ENCODE results near the gene TESK2. TPM values are rescaled to one million over a fixed set of nuclear protein-coding genes. Genes with fewer than 3 reads are reported as not detected.

The TESK2 gene
- total RNA-seq, 1 donor from 2014 or later: 8.2 TPM

GRCh38 chr1:45306319-45306718 lies 184.6 kb downstream of the TESK2 start:
- no peaks in the 10 kb centered on the region for H3K9me3 ChIP-seq
- H3K27me3 ChIP-seq (ENCODE audit: low read depth): no peaks in the 10 kb centered on the region
- no peak overlapping the region for H3K4me3 ChIP-seq
- H3K27ac ChIP-seq: no peak overlapping the region
- intact Hi-C loops (cut with DNase I): no loop called here
- H3K36me3 ChIP-seq: no peaks in the 10 kb centered on the region
- ATAC-seq (no peak), DNase-seq (no peak)
- TF ChIP-seq, protein P1, sequence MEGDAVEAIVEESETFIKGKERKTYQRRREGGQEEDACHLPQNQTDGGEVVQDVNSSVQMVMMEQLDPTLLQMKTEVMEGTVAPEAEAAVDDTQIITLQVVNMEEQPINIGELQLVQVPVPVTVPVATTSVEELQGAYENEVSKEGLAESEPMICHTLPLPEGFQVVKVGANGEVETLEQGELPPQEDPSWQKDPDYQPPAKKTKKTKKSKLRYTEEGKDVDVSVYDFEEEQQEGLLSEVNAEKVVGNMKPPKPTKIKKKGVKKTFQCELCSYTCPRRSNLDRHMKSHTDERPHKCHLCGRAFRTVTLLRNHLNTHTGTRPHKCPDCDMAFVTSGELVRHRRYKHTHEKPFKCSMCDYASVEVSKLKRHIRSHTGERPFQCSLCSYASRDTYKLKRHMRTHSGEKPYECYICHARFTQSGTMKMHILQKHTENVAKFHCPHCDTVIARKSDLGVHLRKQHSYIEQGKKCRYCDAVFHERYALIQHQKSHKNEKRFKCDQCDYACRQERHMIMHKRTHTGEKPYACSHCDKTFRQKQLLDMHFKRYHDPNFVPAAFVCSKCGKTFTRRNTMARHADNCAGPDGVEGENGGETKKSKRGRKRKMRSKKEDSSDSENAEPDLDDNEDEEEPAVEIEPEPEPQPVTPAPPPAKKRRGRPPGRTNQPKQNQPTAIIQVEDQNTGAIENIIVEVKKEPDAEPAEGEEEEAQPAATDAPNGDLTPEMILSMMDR (IDR thresholded peaks at IDR 0.05): no peak
- peaks cover 16% of the 10 kb centered on the region for H3K4me1 ChIP-seq

DNA sequence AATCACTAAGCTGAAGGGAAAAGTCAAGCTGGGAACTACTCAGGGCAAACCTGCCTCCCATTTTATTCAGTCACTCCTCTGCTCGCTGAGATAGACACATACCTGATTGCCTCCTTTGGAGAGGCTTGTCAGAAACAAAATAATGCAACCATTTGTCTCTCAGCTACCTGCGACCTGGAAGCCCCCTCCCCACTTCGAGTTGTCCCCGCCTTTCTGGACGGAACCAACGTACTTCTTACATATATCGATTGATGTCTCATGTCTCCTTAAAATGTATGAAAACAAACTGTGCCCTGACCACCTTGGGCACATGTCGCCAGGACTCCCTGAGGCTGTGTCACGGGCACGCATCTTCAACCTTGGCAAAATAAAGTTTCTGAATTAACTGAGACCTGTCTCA lies 185.7 kb downstream of the TESK2 start:
- DNase-seq (no peak), ATAC-seq (no peak)
- TF ChIP-seq, protein P1 (IDR thresholded peaks at IDR 0.05): no peak
- Histone ChIP-seq H3K36me3 (no peaks in the 10 kb centered on the region), H3K4me3 (no peak overlapping the region), H3K9me3 (no peaks in the 10 kb centered on the region), H3K27me3 (ENCODE audit: low read depth) (no peaks in the 10 kb centered on the region), H3K27ac (no peak overlapping the region), H3K4me1 (peaks cover 16% of the 10 kb centered on the region)
- intact Hi-C loops (cut with DNase I): no loop called here

- no peak for ATAC-seq
- intact Hi-C loops (cut with DNase I): no loop called here
- peaks cover 16% of the 10 kb centered on the region for H3K4me1 ChIP-seq
- peak overlapping the region; percentile 95 for H3K27ac ChIP-seq
- H3K36me3 ChIP-seq: no peaks in the 10 kb centered on the region
- DNase-seq: no peak
- H3K9me3 ChIP-seq: no peaks in the 10 kb centered on the region
- no peaks in the 10 kb centered on the region for H3K27me3 ChIP-seq (ENCODE audit: low read depth)
- peak overlapping the region; percentile 83 for H3K4me3 ChIP-seq
- TF ChIP-seq, protein P1 (IDR thresholded peaks at IDR 0.05): no peak
Observed at GRCh38 chr1:45304311-45305081, 186.5 kb downstream of the TESK2 start.

GRCh38 chr1:45303520-45304310 lies 187.2 kb downstream of the TESK2 start:
- no peaks in the 10 kb centered on the region for H3K36me3 ChIP-seq
- H3K27me3 ChIP-seq (ENCODE audit: low read depth): no peaks in the 10 kb centered on the region
- peak; percentile 97 for ATAC-seq
- peak overlapping the region; percentile 83 for H3K4me3 ChIP-seq
- peak; percentile 99 for DNase-seq
- H3K9me3 ChIP-seq: no peaks in the 10 kb centered on the region
- TF ChIP-seq, protein P1 (IDR thresholded peaks at IDR 0.05): peak; percentile 73
- peaks cover 16% of the 10 kb centered on the region for H3K4me1 ChIP-seq
- intact Hi-C loops (cut with DNase I): no loop called here
- peak overlapping the region; percentile 95 for H3K27ac ChIP-seq

GRCh38 chr1:45302505-45303150 lies 188.3 kb downstream of the TESK2 start:
- Histone ChIP-seq H3K4me3 (peak overlapping the region; percentile 83), H3K27ac (peak overlapping the region; percentile 85)

More at GRCh38 chr1:45302505-45303150, 188.3 kb downstream of the TESK2 start:
- TF ChIP-seq, protein P1 (IDR thresholded peaks at IDR 0.05): no peak
- Histone ChIP-seq H3K9me3 (no peaks in the 10 kb centered on the region), H3K27me3 (ENCODE audit: low read depth) (no peaks in the 10 kb centered on the region), H3K4me1 (peaks cover 16% of the 10 kb centered on the region), H3K36me3 (no peaks in the 10 kb centered on the region)
- ATAC-seq: no peak
- intact Hi-C loops (cut with DNase I): no loop called here
- no peak for DNase-seq
